Measurements from ENCODE around the gene SYT9. TPM values are rescaled to one million over a fixed set of nuclear protein-coding genes. Genes with fewer than 3 reads are reported as not detected.

Gene SYT9
- total and polyA plus RNA-seq, 2 of the 8 experiments (the other 6 are each of a cell fraction or from before 2014, with no cell fraction given), result 1.5 to 2.9 TPM

DNA sequence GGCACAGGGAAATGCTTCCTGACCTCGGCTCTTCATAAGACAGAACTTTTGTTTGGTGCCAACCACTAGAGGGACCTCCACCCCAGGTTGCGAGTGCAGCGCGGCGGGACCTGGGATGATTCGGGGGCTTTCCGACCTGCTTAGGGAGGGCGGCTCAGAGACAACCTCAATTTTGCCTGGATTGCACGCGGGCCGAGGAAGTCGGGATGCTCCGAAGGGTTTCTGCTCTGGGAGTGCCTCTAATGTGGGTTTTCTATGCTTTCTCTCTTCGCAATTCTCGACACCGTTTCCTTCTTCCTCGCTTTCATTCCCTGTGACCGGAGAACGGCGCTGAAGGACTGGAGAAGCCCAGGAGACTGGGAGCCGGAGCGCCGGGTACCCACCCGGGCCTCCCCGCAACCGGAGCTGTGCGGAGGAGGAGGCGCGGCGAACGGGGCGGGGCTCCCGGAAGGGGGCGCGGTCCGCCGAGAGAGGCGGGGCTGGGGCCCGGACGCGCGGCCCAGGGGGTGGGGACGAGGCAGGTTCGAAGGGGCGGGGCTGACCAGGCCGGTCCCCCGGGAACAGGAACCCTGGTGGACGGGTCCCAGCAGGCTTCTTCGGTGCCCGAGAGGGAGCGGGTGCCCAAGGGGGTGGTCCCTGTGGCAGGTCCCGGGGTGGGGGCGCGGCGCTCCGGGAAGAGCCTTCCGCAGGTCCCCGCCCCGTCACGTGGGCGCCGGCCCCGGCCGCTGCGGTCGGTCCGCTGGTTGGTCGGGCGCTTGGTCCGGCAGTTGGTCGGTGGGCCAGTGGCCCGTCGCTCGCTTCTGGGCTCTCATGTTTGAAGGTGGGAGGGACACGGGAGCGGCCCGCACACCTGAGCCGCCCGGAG is 261.8 kb downstream of the SYT9 start, which contains the start of gene PPFIBP2:
TSS of gene PPFIBP2 (plus strand) at position 766 of the 865 bp plus-strand sequence. CDS start 35,477 bp downstream, outside the sequence.
- H2BK5ac ChIP-seq (ENCODE audit: low read depth, low read length), result peak within 1 kb of the TSS; percentile 14; the same call in 1 of the 2 replicates
- H3K79me2 ChIP-seq (ENCODE audit: control insufficient read depth in 1 of 2, insufficient read depth in 2 of 2, low read length in 2 of 2), result no peaks in the 10 kb centered on the region
- WGBS, 2 experiments (ENCODE audit: extremely low coverage in 1 of 2, insufficient coverage in 1 of 2, insufficient read length in 1 of 2, insufficient replicate concordance in 2 of 2, low coverage in 1 of 2, low lambda C conversion rate in 2 of 2, missing lambda C conversion rate in 1 of 2), result 2% methylated on average over 28 of the region's 79 CpGs; no CpG with 5 or more reads in 1 of the 2 experiments
- H3K23me2 ChIP-seq (ENCODE audit: low read depth, low read length), result peaks cover 9% of the 10 kb centered on the region
- no peak within 1 kb of the TSS; the same call in 1 of the 2 replicates for H2AK5ac ChIP-seq (ENCODE audit: low read depth, low read length)
- no peak within 1 kb of the TSS for H2BK15ac ChIP-seq (ENCODE audit: low read length)
- H2BK120ac ChIP-seq (replicated peaks; ENCODE audit: low read depth, low read length), result no peak within 1 kb of the TSS
- H3K9me3 ChIP-seq (ENCODE audit: insufficient read depth in 2 of 2, low read depth in 1 of 2, low read length in 1 of 2), result no peaks in the 10 kb centered on the region
- no peak within 1 kb of the TSS; the same call in 1 of the 2 replicates for H2BK20ac ChIP-seq (ENCODE audit: low read length)
- H4K5ac ChIP-seq (ENCODE audit: insufficient read length, low read depth, low read length), result peak within 1 kb of the TSS; percentile 63
- FAIRE-seq (peak; percentile 45), DNase-seq (ENCODE audit: low read depth in 1 of 2, low spot score in 2 of 2) (peak in 1 of 2 experiments; percentile 96)
- peak within 1 kb of the TSS; percentile 40 for H3K56ac ChIP-seq (replicated peaks; ENCODE audit: insufficient read length, low read depth, low read length)
- H3K4me3 ChIP-seq (ENCODE audit: extremely low read depth in 1 of 4, insufficient read depth in 2 of 4, low read depth in 3 of 4, low read length in 4 of 4), result peak within 1 kb of the TSS; percentile 63 to 77 (median 70)
- H3K18ac ChIP-seq (ENCODE audit: extremely low read depth, low read length), result peak within 1 kb of the TSS; percentile 86; the same call in 1 of the 2 replicates
- H3K27me3 ChIP-seq (replicated peaks in 1 of 4; ENCODE audit: control insufficient read depth in 3 of 4, extremely low read depth in 1 of 4, insufficient read depth in 3 of 4, low read length in 3 of 4), result peaks cover 0 to 17% (median 9%) of the 10 kb centered on the region in 4 experiments; a peak in 4 of 7 replicates
- H4K8ac ChIP-seq (ENCODE audit: extremely low read depth, insufficient read depth, low read length), result peak within 1 kb of the TSS; percentile 18
- H3K36me3 ChIP-seq (ENCODE audit: control insufficient read depth in 2 of 4, insufficient read depth in 4 of 4, low read length in 3 of 4), result no peaks in the 10 kb centered on the region
- no peaks in the 10 kb centered on the region for H4K20me1 ChIP-seq (replicated peaks in 1 of 2; ENCODE audit: control insufficient read depth in 1 of 2, insufficient read depth in 2 of 2, low read length in 2 of 2)
- H3K27ac ChIP-seq (ENCODE audit: low read depth, low read length), result no peak within 1 kb of the TSS
- H3K79me1 ChIP-seq (ENCODE audit: low read depth, low read length), result no peaks in the 10 kb centered on the region
- no peak within 1 kb of the TSS for H3K4ac ChIP-seq (replicated peaks; ENCODE audit: insufficient read length, low read depth, low read length)
- H3K4me2 ChIP-seq (ENCODE audit: insufficient read depth in 1 of 2, low read depth in 2 of 2, low read length in 2 of 2), result peak within 1 kb of the TSS; percentile 69 to 99
- H3K23ac ChIP-seq (ENCODE audit: insufficient read length), result no peak within 1 kb of the TSS
- no peak within 1 kb of the TSS for H3K14ac ChIP-seq (ENCODE audit: insufficient read length)
- H2AFZ ChIP-seq (ENCODE audit: low read length), result peak within 1 kb of the TSS; percentile 89
- H3K9ac ChIP-seq (replicated peaks in 1 of 4; ENCODE audit: extremely low read depth in 1 of 4, low read depth in 3 of 4, low read length in 3 of 4), result peak within 1 kb of the TSS in 3 of 4 experiments; percentile 1 to 39 (median 35); a peak in 4 of 7 replicates
- CTCF ChIA-PET (ENCODE audit: partially characterized antibody), result interaction anchor here (0.7 to 4.4 kb wide), 21 partner anchors 9 to 234 kb away, joined by 3 to 28 read pairs (median 5); partner anchors contain the start of gene OLFML1
- peak within 1 kb of the TSS; percentile 64; the same call in 1 of the 2 replicates for H2BK12ac ChIP-seq (ENCODE audit: low read depth, low read length)
- no peak within 1 kb of the TSS for H4K91ac ChIP-seq (replicated peaks; ENCODE audit: insufficient read length, low read length)
- POLR2A ChIA-PET (ENCODE audit: partially characterized antibody), result interaction anchor here (0.6 to 1.1 kb wide), 3 partner anchors 24 to 1571 kb away, joined by 3 read pairs; no protein-coding TSS in a partner anchor
- peaks cover 0 to 9% (median 5%) of the 10 kb centered on the region in 4 experiments; a peak in 5 of 7 replicates for H3K4me1 ChIP-seq (replicated peaks in 1 of 4; ENCODE audit: control insufficient read depth in 3 of 4, insufficient read depth in 4 of 4, low read length in 3 of 4)
- TF ChIP-seq KDM4A (IDR thresholded peaks at IDR 0.05; ENCODE audit: low read depth, low read length, severe bottlenecking), result no peak
- TF ChIP-seq TAF7 (optimal IDR thresholded peaks at IDR 0.05; ENCODE audit: borderline replicate concordance, low read depth, low read length), result no peak
- no peak for TF ChIP-seq CBX8 (IDR thresholded peaks at IDR 0.05; ENCODE audit: borderline replicate concordance, low read depth, low read length)
- peak; percentile 56 for TF ChIP-seq ASH2L (IDR thresholded peaks at IDR 0.05; ENCODE audit: low read length)
- TF ChIP-seq, protein P1, sequence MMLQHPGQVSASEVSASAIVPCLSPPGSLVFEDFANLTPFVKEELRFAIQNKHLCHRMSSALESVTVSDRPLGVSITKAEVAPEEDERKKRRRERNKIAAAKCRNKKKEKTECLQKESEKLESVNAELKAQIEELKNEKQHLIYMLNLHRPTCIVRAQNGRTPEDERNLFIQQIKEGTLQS (IDR thresholded peaks at IDR 0.05; ENCODE audit: insufficient read depth, low read depth, low read length), result peak; percentile 63; the same call in 1 of the 2 replicates
- no peak for TF ChIP-seq POLR2AphosphoS5 (IDR thresholded peaks at IDR 0.05; ENCODE audit: low read depth, low read length)
- no peak for TF ChIP-seq BCL11A (IDR thresholded peaks at IDR 0.05; ENCODE audit: low read depth in 2 of 2, low read length in 2 of 2)
- TF ChIP-seq NANOG (IDR thresholded peaks at IDR 0.05; ENCODE audit: insufficient read depth, low read depth, low read length, poor library complexity, severe bottlenecking), result no peak
- TF ChIP-seq YY1 (IDR thresholded peaks at IDR 0.05; ENCODE audit: low read depth, low read length), result no peak
- no peak for TF ChIP-seq RFX5 (IDR thresholded peaks at IDR 0.05; ENCODE audit: borderline replicate concordance, low read depth, low read length)

Measured in H1 (cell line).